Astrocyte of the cerebellum (primary cell): Measurements from ENCODE around the gene EDARADD.

ENCODE experiments used
- DNase-seq: peaks from one replicate; pipeline ENCODE4 v3.0.0-alpha.2; 2011; ENCODE audit warnings: low read depth
- H3K4me3 ChIP-seq: 2 replicates; pipeline ENCODE4 v1.5.1; 2011; ENCODE audit warnings: mild to moderate bottlenecking, low read depth, low read length, moderate library complexity
- in situ Hi-C: cut with HindIII; loops from 2 replicates; pipeline ENCODE4 v1.10.0; 2017; ENCODE audit warnings: low sequenced_read_pairs
- TF ChIP-seq, protein P1 (sequence below): IDR thresholded peaks from 2 replicates; pipeline ENCODE4 v1.5.1; 2012; ENCODE audit warnings: low read length, low read depth, moderate library complexity, mild to moderate bottlenecking; ENCODE audit errors: missing control alignments

The EDARADD gene

GRCh38 chr1:236398538-236398937 lies 4.5 kb downstream of the EDARADD start:
- in situ Hi-C loops = no loop called here
- no peak overlapping the region for H3K4me3 ChIP-seq
- no peak for DNase-seq
- TF ChIP-seq, protein P1, sequence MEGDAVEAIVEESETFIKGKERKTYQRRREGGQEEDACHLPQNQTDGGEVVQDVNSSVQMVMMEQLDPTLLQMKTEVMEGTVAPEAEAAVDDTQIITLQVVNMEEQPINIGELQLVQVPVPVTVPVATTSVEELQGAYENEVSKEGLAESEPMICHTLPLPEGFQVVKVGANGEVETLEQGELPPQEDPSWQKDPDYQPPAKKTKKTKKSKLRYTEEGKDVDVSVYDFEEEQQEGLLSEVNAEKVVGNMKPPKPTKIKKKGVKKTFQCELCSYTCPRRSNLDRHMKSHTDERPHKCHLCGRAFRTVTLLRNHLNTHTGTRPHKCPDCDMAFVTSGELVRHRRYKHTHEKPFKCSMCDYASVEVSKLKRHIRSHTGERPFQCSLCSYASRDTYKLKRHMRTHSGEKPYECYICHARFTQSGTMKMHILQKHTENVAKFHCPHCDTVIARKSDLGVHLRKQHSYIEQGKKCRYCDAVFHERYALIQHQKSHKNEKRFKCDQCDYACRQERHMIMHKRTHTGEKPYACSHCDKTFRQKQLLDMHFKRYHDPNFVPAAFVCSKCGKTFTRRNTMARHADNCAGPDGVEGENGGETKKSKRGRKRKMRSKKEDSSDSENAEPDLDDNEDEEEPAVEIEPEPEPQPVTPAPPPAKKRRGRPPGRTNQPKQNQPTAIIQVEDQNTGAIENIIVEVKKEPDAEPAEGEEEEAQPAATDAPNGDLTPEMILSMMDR = no peak

DNA sequence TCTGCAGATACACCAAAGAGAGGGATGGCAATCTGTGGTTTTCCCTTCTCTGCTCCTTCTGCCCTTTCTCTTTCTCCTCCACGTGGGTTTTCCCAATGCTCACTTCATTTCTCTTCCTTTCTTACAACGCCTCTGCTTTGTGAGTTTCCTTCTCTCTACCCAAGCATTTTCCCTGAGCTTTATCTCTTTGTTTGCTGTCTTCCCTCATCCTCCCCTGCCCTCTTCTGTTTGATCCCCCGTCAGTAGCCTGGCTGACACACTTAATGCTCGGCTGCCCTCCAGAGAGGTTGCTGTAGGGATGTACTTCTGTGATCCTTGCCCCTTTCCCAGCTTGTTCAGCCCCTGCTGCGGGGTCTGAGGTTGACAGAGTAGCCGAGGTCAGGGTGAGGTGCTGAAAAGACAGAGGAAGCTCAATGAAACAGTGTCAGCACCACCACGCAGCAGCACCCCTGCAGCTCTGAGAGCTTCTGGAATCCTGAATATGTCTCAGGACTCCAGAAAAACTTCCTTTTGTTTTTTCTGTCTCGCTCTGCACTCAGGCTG lies 6.0 kb downstream of the EDARADD start:
- in situ Hi-C loops = no loop called here
- no peak overlapping the region for H3K4me3 ChIP-seq
- no peak for DNase-seq
- TF ChIP-seq, protein P1 = no peak

DNA sequence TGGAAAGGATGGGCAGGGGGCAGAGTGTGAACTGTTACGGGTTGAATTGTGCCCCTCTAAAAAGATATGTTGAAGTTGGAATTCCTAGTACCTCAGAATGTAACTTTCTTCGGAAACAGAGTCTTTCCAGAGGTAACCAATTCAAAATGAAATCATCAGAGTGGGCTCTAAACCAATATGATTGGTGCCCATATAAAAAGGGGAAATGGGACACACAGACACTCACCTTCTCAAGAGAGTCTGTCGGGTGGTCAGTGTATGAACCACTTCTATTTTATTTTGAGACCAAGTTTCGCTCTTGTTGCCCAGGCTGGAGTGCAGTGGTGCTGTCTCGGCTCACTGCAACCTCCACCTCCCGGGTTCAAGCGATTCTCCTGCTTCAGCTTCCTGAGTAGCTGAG lies 7.6 kb downstream of the EDARADD start:
- no peak for DNase-seq
- in situ Hi-C loops = no loop called here
- H3K4me3 ChIP-seq = no peak overlapping the region
- TF ChIP-seq, protein P1 = no peak

DNA sequence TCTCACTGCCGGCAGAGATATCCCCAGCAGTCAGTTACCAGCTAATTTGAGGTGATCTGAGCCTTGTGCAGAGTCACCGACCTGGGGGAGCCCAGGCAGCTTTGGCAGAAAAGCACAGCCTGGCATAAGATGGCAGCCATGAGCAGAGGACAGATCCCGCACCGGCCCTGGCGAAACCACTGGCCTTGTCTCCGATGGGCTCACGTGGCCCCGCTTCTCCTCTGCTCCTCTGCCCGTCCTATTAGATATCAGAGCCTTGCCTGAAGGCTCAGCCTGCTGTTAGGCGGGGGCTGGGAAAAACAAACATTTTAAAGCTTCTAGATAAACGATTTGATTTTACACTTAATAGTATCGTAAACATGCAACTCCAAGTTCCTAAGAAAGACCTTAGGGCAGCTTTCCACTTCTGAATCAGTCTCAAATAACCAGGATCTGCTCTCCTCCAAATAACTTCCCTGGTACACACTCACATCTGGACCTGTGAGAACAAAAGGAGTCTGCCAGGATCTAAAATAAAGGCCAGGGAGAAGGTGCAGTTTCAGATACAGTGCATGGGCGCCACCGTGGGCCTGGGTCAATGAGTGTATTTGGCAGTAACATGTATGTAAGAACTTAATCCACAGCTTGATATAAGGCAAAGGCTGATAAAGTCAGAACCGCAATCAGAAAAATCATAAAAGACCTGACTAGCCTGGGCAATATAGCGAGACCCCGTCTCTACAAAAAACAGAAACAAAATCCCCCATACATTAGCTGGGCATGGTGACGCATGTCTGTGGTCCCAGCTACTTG lies 10.0 kb downstream of the EDARADD start:
- TF ChIP-seq, protein P1 = no peak
- no peak for DNase-seq
- in situ Hi-C loops = no loop called here
- no peak overlapping the region for H3K4me3 ChIP-seq

- TF ChIP-seq, protein P1 = no peak
- no peak for DNase-seq
- no peak overlapping the region for H3K4me3 ChIP-seq
- in situ Hi-C loops = no loop called here
Observed at GRCh38 chr1:236407059-236407458, 13.0 kb downstream of the EDARADD start.

- TF ChIP-seq, protein P1 = no peak
- no peak for DNase-seq
- H3K4me3 ChIP-seq = no peak overlapping the region
- in situ Hi-C loops = no loop called here
Observed at GRCh38 chr1:236413688-236414087, 19.6 kb downstream of the EDARADD start.
